SIG-M5 treated with dmso at 0.1 percent for 504 hours (cell line): ENCODE results near the gene DLEC1.

ENCODE experiments used
- DNase-seq: peaks from one replicate; lab custom pipeline; 2025; ENCODE audit not compliant: unreplicated experiment; lab: John Stamatoyannopoulos, UW

Gene DLEC1

GRCh38 chr3:38039101-38039898 is at the start of gene DLEC1:
Gene DLEC1, plus strand, starts transcription at chr3:38039208. Its CDS starts 18 bp downstream, at chr3:38039226.
- no peak for DNase-seq

GRCh38 chr3:37989821-37990480 is 49.1 kb upstream of the DLEC1 start:
- DNase-seq, result no peak

GRCh38 chr3:37990527-37990926 is 48.5 kb upstream of the DLEC1 start, which contains the start of gene VILL:
Gene VILL, plus strand, starts transcription at chr3:37990786. Its CDS starts 2,887 bp downstream, at chr3:37993673.
- DNase-seq, result no peak

GRCh38 chr3:37991109-37991508 is 47.9 kb upstream of the DLEC1 start:
- no peak for DNase-seq

- no peak for DNase-seq
Measured at GRCh38 chr3:37991823-37992222, 47.2 kb upstream of the DLEC1 start.

GRCh38 chr3:37992271-37993066 is 46.5 kb upstream of the DLEC1 start:
- no peak for DNase-seq

GRCh38 chr3:37993067-37993455 is 45.9 kb upstream of the DLEC1 start:
- no peak for DNase-seq

GRCh38 chr3:37993460-37993819 is 45.6 kb upstream of the DLEC1 start:
- DNase-seq, result no peak

- DNase-seq, result peak; percentile 72
Measured at GRCh38 chr3:37993820-37994638, 45.0 kb upstream of the DLEC1 start.

GRCh38 chr3:37994639-37994972 is 44.4 kb upstream of the DLEC1 start:
- no peak for DNase-seq

- no peak for DNase-seq
Measured at GRCh38 chr3:37995652-37996641, 43.1 kb upstream of the DLEC1 start.

- DNase-seq, result peak; percentile 87
Measured at GRCh38 chr3:37996785-37997301, 42.2 kb upstream of the DLEC1 start.

- DNase-seq, result no peak
Measured at GRCh38 chr3:37997342-37997741, 41.7 kb upstream of the DLEC1 start.

GRCh38 chr3:37997791-37998370 is 41.1 kb upstream of the DLEC1 start:
- DNase-seq, result no peak

- DNase-seq, result no peak
Measured at GRCh38 chr3:37999836-38000235, 39.2 kb upstream of the DLEC1 start.

- DNase-seq, result no peak
Measured at GRCh38 chr3:38000242-38000916, 38.6 kb upstream of the DLEC1 start.

GRCh38 chr3:38000965-38001455 is 38.0 kb upstream of the DLEC1 start:
- DNase-seq, result no peak

GRCh38 chr3:38001456-38002081 is 37.4 kb upstream of the DLEC1 start:
- no peak for DNase-seq
